GM18520 (cell line): ENCODE measurements around the gene SSBP2.
"Not testable (repeated sequence)": the region's sequence is repeated elsewhere in the genome, so short reads cannot be mapped to it uniquely, and the experiment has no call there.

ENCODE experiments used
- ATAC-seq: cut with Tn5 transposase; IDR thresholded peaks from one replicate; pipeline ENCODE4 v1.9.1; 2021; ENCODE audit not compliant: unreplicated experiment

The SSBP2 gene

GRCh38 chr5:81450940-81451339 is 300.0 kb downstream of the SSBP2 start:
- no peak for ATAC-seq

- ATAC-seq, result no peak
Observed at GRCh38 chr5:81435023-81435422, 315.9 kb downstream of the SSBP2 start.

GRCh38 chr5:81429985-81430384 is 320.9 kb downstream of the SSBP2 start:
- ATAC-seq, result no peak

GRCh38 chr5:81429363-81429762 is 321.5 kb downstream of the SSBP2 start:
- no peak for ATAC-seq

- no peak for ATAC-seq
Observed at GRCh38 chr5:81428861-81429260, 322.0 kb downstream of the SSBP2 start.

- ATAC-seq, result no peak
Observed at GRCh38 chr5:81428446-81428845, 322.5 kb downstream of the SSBP2 start.

- no peak for ATAC-seq
Observed at GRCh38 chr5:81427566-81427965, 323.3 kb downstream of the SSBP2 start.

- no peak for ATAC-seq
Observed at GRCh38 chr5:81426359-81427030, 324.4 kb downstream of the SSBP2 start.

- no peak for ATAC-seq
Observed at GRCh38 chr5:81425569-81425968, 325.3 kb downstream of the SSBP2 start.

- ATAC-seq, result no peak
Observed at GRCh38 chr5:81424728-81425127, 326.2 kb downstream of the SSBP2 start.

GRCh38 chr5:81422671-81423070 is 328.2 kb downstream of the SSBP2 start:
- ATAC-seq, result no peak

GRCh38 chr5:81420039-81420667 is 330.7 kb downstream of the SSBP2 start:
- no peak for ATAC-seq

GRCh38 chr5:81418606-81419005 is 332.3 kb downstream of the SSBP2 start:
- no peak for ATAC-seq

- ATAC-seq, result no peak
Observed at GRCh38 chr5:81417052-81417451, 333.8 kb downstream of the SSBP2 start.

GRCh38 chr5:81409896-81410295 is 341.0 kb downstream of the SSBP2 start:
- ATAC-seq, result no peak

GRCh38 chr5:81409361-81409760 is 341.5 kb downstream of the SSBP2 start:
- ATAC-seq, result no peak

GRCh38 chr5:81408496-81408895 is 342.4 kb downstream of the SSBP2 start:
- no peak for ATAC-seq

GRCh38 chr5:81407811-81408210 is 343.1 kb downstream of the SSBP2 start:
- ATAC-seq, result not testable (repeated sequence)

GRCh38 chr5:81405126-81405891 is 345.6 kb downstream of the SSBP2 start:
- ATAC-seq, result no peak

GRCh38 chr5:81402192-81402930 is 348.5 kb downstream of the SSBP2 start:
- ATAC-seq, result no peak

- ATAC-seq, result no peak
Observed at GRCh38 chr5:81401266-81401665, 349.6 kb downstream of the SSBP2 start.
